Mesenchymal stem cell (in vitro differentiated cells and primary cell): ENCODE results near the gene CEP112.

ENCODE experiments used
- DNase-seq: peaks from one replicate; pipeline ENCODE4 v3.0.0-alpha.2; 2013
- H2AFZ ChIP-seq: one replicate; pipeline ENCODE4 v1.6.1; 2013; ENCODE audit warnings: low read depth, mild to moderate bottlenecking, control low read depth, inconsistent platforms, low read length, moderate library complexity
- H2AK5ac ChIP-seq: 2 replicates; pipeline ENCODE4 v1.6.1; 2013; ENCODE audit warnings: low read length, moderate library complexity, mild to moderate bottlenecking, inconsistent platforms; ENCODE audit not compliant: severe bottlenecking
- H2BK120ac ChIP-seq: one replicate; pipeline ENCODE4 v1.6.1; 2013; ENCODE audit warnings: low read depth, mild to moderate bottlenecking, inconsistent platforms, low read length, moderate library complexity
- H2BK12ac ChIP-seq, 2 experiments: one replicate each; pipeline ENCODE4 v1.6.1; 2013; ENCODE audit warnings: inconsistent platforms in 2 of 2, low read length in 2 of 2, mild to moderate bottlenecking in 2 of 2, moderate library complexity in 2 of 2, control low read depth in 1 of 2
- H2BK15ac ChIP-seq: one replicate; pipeline ENCODE4 v1.6.1; 2013; ENCODE audit warnings: mild to moderate bottlenecking, low read depth, inconsistent platforms; ENCODE audit not compliant: poor library complexity, severe bottlenecking
- H2BK5ac ChIP-seq: 2 replicates; pipeline ENCODE4 v1.6.1; 2013; ENCODE audit warnings: low read depth, mild to moderate bottlenecking, low read length, control low read depth, inconsistent platforms; ENCODE audit not compliant: poor library complexity, severe bottlenecking
- H3K14ac ChIP-seq, 2 experiments: one replicate each; pipeline ENCODE4 v1.6.1; 2013; ENCODE audit warnings: inconsistent platforms in 2 of 2, low read length in 2 of 2, control low read depth in 1 of 2, mild to moderate bottlenecking in 1 of 2, moderate library complexity in 1 of 2
- H3K18ac ChIP-seq, 2 experiments: one replicate each; pipeline ENCODE4 v1.6.1; 2013; ENCODE audit warnings: inconsistent platforms in 2 of 2, low read length in 2 of 2, control low read depth in 1 of 2, low read depth in 1 of 2, mild to moderate bottlenecking in 1 of 2
- H3K23ac ChIP-seq, 2 experiments: one replicate each; pipeline ENCODE4 v1.6.1; 2013; ENCODE audit warnings: inconsistent platforms in 2 of 2, low read length in 2 of 2, mild to moderate bottlenecking in 2 of 2, moderate library complexity in 2 of 2, control low read depth in 1 of 2
- H3K27ac ChIP-seq: 2 replicates; pipeline ENCODE4 v1.5.1; 2013; ENCODE audit warnings: mild to moderate bottlenecking, moderate library complexity, low read length, control low read depth, inconsistent platforms; ENCODE audit not compliant: poor library complexity, severe bottlenecking
- H3K27me3 ChIP-seq, 2 experiments: 2 replicates each; pipeline versions ENCODE4 v1.6.1 to v1.7.0; 2013; ENCODE audit warnings: low read length in 2 of 2, mild to moderate bottlenecking in 2 of 2, moderate library complexity in 2 of 2, control low read depth in 1 of 2, inconsistent platforms in 1 of 2; ENCODE audit not compliant: control insufficient read depth in 1 of 2, insufficient read depth in 1 of 2
- H3K36me3 ChIP-seq, 2 experiments: 2 replicates each; pipeline versions ENCODE4 v1.6.1 to v1.7.0; 2013; ENCODE audit warnings: low read length in 2 of 2, control low read depth in 1 of 2, inconsistent platforms in 1 of 2, low read depth in 1 of 2, mild to moderate bottlenecking in 1 of 2; ENCODE audit not compliant: insufficient read depth in 2 of 2, control insufficient read depth in 1 of 2
- H3K4ac ChIP-seq, 2 experiments: one replicate each; pipeline ENCODE4 v1.6.1; 2013; ENCODE audit warnings: inconsistent platforms in 2 of 2, low read length in 2 of 2, mild to moderate bottlenecking in 2 of 2, moderate library complexity in 2 of 2, control low read depth in 1 of 2, low read depth in 1 of 2
- H3K4me1 ChIP-seq: 2 replicates; pipeline ENCODE4 v1.6.1; 2013; ENCODE audit warnings: low read depth, low read length, control low read depth; ENCODE audit not compliant: control insufficient read depth, insufficient read depth
- H3K4me2 ChIP-seq: 2 replicates; pipeline ENCODE4 v1.6.1; 2013; ENCODE audit warnings: low read length, mild to moderate bottlenecking, inconsistent platforms; ENCODE audit not compliant: poor library complexity, severe bottlenecking
- H3K4me3 ChIP-seq, 2 experiments: 2 replicates each; pipeline versions ENCODE4 v1.5.1 to v1.7.0; 2013; ENCODE audit warnings: low read length in 2 of 2, mild to moderate bottlenecking in 2 of 2, control low read depth in 1 of 2, low read depth in 1 of 2; ENCODE audit not compliant: insufficient read depth in 1 of 2
- H3K79me1 ChIP-seq: replicated peaks from 2 replicates; pipeline ENCODE4 v1.6.1; 2013; ENCODE audit warnings: mild to moderate bottlenecking, control low read depth, low read length, inconsistent platforms; ENCODE audit not compliant: poor library complexity, severe bottlenecking
- H3K9ac ChIP-seq: 2 replicates; pipeline ENCODE4 v1.7.0; 2013; ENCODE audit warnings: mild to moderate bottlenecking, low read length, moderate library complexity
- H3K9me3 ChIP-seq: 2 replicates; pipeline ENCODE4 v1.7.0; 2013; ENCODE audit warnings: mild to moderate bottlenecking, low read length; ENCODE audit not compliant: control insufficient read depth
- H4K8ac ChIP-seq: one replicate; pipeline ENCODE4 v1.6.1; 2013; ENCODE audit warnings: inconsistent platforms, mild to moderate bottlenecking, low read length, moderate library complexity
- H4K91ac ChIP-seq: one replicate; pipeline ENCODE4 v1.6.1; 2013; ENCODE audit warnings: mild to moderate bottlenecking, low read length, inconsistent platforms
- WGBS: methylation state at CpG from one replicate; pipeline ENCODE4 v1.1.7; 2013; ENCODE audit warnings: mixed read lengths; 5-methylcytosine and 5-hydroxymethylcytosine counted together

The CEP112 gene

GRCh38 chr17:65743308-65743655, 448.7 kb downstream of the CEP112 start:
- Histone ChIP-seq H3K79me1 (no peaks in the 10 kb centered on the region), H3K27me3 (no peaks in the 10 kb centered on the region), H3K27ac (no peak overlapping the region), H3K4me1 (no peaks in the 10 kb centered on the region), H3K18ac (no peak overlapping the region), H3K14ac (no peak overlapping the region), H3K9ac (peak overlapping the region; percentile 62), H3K36me3 (no peaks in the 10 kb centered on the region), H3K4me3 (peak overlapping the region in 1 of 2 experiments; percentile 56), H2AK5ac (no peak overlapping the region), H3K4ac (no peak overlapping the region), H3K23ac (no peak overlapping the region), H2BK15ac (no peak overlapping the region), H2BK120ac (no peak overlapping the region), H4K91ac (no peak overlapping the region), H2BK12ac (no peak overlapping the region), H3K4me2 (no peak overlapping the region), H4K8ac (no peak overlapping the region), H3K9me3 (peaks cover 7% of the 10 kb centered on the region), H2AFZ (no peak overlapping the region), H2BK5ac (no peak overlapping the region)
- DNase-seq, result no peak
- no CpG with 5 or more reads among the region's 1 CpG for WGBS

GRCh38 chr17:65742403-65743307, 449.3 kb downstream of the CEP112 start:
- Histone ChIP-seq H2BK12ac (no peak overlapping the region), H3K4ac (no peak overlapping the region), H3K79me1 (no peaks in the 10 kb centered on the region), H3K9ac (peak overlapping the region; percentile 62), H3K23ac (no peak overlapping the region), H2BK120ac (no peak overlapping the region), H4K8ac (no peak overlapping the region), H2BK5ac (no peak overlapping the region), H3K27ac (peak overlapping the region; percentile 50), H3K9me3 (peaks cover 7% of the 10 kb centered on the region), H3K36me3 (no peaks in the 10 kb centered on the region), H3K4me1 (no peaks in the 10 kb centered on the region), H3K14ac (no peak overlapping the region), H3K4me2 (peak overlapping the region; percentile 24), H3K18ac (no peak overlapping the region), H2AFZ (no peak overlapping the region), H2BK15ac (no peak overlapping the region), H2AK5ac (no peak overlapping the region), H3K4me3 (peak overlapping the region in 1 of 2 experiments; percentile 59), H4K91ac (no peak overlapping the region), H3K27me3 (no peaks in the 10 kb centered on the region)
- peak; percentile 18 for DNase-seq
- 62% methylated on average over 5 of the region's 6 CpGs for WGBS

- Histone ChIP-seq H2BK120ac (no peak overlapping the region), H3K9ac (peak overlapping the region; percentile 46), H3K27ac (no peak overlapping the region)
These were observed 450.2 kb downstream of the CEP112 start for GRCh38 chr17:65741710-65742109.

GRCh38 chr17:65739034-65739433, 452.9 kb downstream of the CEP112 start:
- H3K27ac ChIP-seq, result no peak overlapping the region

More at GRCh38 chr17:65741710-65742109, 450.2 kb downstream of the CEP112 start:
- no peak overlapping the region for H3K4ac ChIP-seq
- no CpG with 5 or more reads among the region's 1 CpG for WGBS
- no peaks in the 10 kb centered on the region for H3K4me1 ChIP-seq
- no peaks in the 10 kb centered on the region for H3K27me3 ChIP-seq
- no peaks in the 10 kb centered on the region for H3K79me1 ChIP-seq
- H3K4me2 ChIP-seq, result no peak overlapping the region
- H3K4me3 ChIP-seq, result no peak overlapping the region
- no peak for DNase-seq
- H3K36me3 ChIP-seq, result no peaks in the 10 kb centered on the region
- no peak overlapping the region for H2AK5ac ChIP-seq
- H3K23ac ChIP-seq, result no peak overlapping the region
- no peak overlapping the region for H2BK5ac ChIP-seq
- H4K91ac ChIP-seq, result no peak overlapping the region
- no peak overlapping the region for H4K8ac ChIP-seq
- no peak overlapping the region for H2BK15ac ChIP-seq
- peaks cover 7% of the 10 kb centered on the region for H3K9me3 ChIP-seq
- H3K18ac ChIP-seq, result no peak overlapping the region
- no peak overlapping the region for H2AFZ ChIP-seq
- H3K14ac ChIP-seq, result no peak overlapping the region
- no peak overlapping the region for H2BK12ac ChIP-seq

More at GRCh38 chr17:65739034-65739433, 452.9 kb downstream of the CEP112 start:
- Histone ChIP-seq H3K18ac (no peak overlapping the region), H3K9me3 (peaks cover 7% of the 10 kb centered on the region), H4K8ac (no peak overlapping the region), H3K4me1 (no peaks in the 10 kb centered on the region), H3K79me1 (no peaks in the 10 kb centered on the region), H2BK5ac (no peak overlapping the region), H2AFZ (no peak overlapping the region), H3K4me3 (no peak overlapping the region), H3K36me3 (no peaks in the 10 kb centered on the region), H3K4me2 (no peak overlapping the region), H4K91ac (no peak overlapping the region), H2BK120ac (no peak overlapping the region), H2BK12ac (no peak overlapping the region), H2BK15ac (no peak overlapping the region), H3K27me3 (no peaks in the 10 kb centered on the region), H2AK5ac (no peak overlapping the region), H3K4ac (no peak overlapping the region), H3K23ac (no peak overlapping the region), H3K9ac (no peak overlapping the region), H3K14ac (no peak overlapping the region)
- no peak for DNase-seq
